Measurements from ENCODE around the gene ZNF862. TPM values are rescaled to one million over a fixed set of nuclear protein-coding genes. Genes with fewer than 3 reads are reported as not detected.

The ZNF862 gene
- total and polyA plus RNA-seq, 10 of the 15 experiments (the other 5 are each of a cell fraction or from before 2014, with no cell fraction given): 0.49 to 7.7 (median 3.5) TPM

DNA sequence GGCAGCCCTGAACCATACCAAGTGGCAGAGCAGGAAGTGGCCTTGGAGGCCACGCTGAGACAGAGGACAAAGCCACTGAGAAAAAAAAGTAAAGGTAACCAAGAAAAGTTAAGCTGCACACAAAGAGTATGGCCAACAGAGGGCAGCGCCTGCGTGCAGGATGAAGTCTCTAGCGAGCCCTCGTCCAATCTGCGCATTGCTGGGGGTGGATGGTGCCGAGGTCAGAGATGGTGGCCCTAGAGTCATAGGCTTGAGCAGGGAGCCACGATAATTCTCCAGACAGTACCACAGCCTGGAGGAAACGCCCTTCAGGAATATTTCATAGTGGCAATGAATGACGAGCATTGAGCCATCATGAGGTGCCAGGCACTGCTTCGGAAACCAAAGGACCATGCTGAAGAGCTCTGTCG, 45.3 kb downstream of the ZNF862 start:
- BruUV-seq (replicated peaks): no TSS peak
- Histone ChIP-seq H3K36me3 (ENCODE audit: control insufficient read depth in 2 of 2, insufficient read depth in 2 of 2, low read length in 1 of 2) (no peaks in the 10 kb centered on the region; a peak in 2 of 4 replicates), H3K27ac (ENCODE audit: control insufficient read depth, insufficient read depth) (no peak overlapping the region), H3K9ac (ENCODE audit: control insufficient read depth, insufficient read depth, low read length) (no peak overlapping the region), H4K20me1 (ENCODE audit: control insufficient read depth, insufficient read depth) (no peaks in the 10 kb centered on the region), H3K4me1 (ENCODE audit: control insufficient read depth, insufficient read depth, low read length) (no peaks in the 10 kb centered on the region), H3K4me3 (no peak overlapping the region), H3K9me3 (replicated peaks; ENCODE audit: control insufficient read depth, insufficient read depth, low read length) (no peaks in the 10 kb centered on the region), H3K4me2 (ENCODE audit: control insufficient read depth, insufficient read depth) (no peak overlapping the region), H3K27me3 (replicated peaks in 1 of 2; ENCODE audit: control insufficient read depth in 2 of 2, insufficient read depth in 2 of 2, low read length in 1 of 2) (no peaks in the 10 kb centered on the region), H2AFZ (ENCODE audit: control insufficient read depth, low read depth, low read length) (no peak overlapping the region), H3K79me2 (ENCODE audit: control insufficient read depth, insufficient read depth, low read length) (no peaks in the 10 kb centered on the region)
- WGBS (ENCODE audit: insufficient coverage, insufficient replicate concordance, low lambda C conversion rate, missing lambda C conversion rate): 18% methylated on average over 12 of the region's 12 CpGs
- in situ Hi-C loops (cut with MboI): no loop called here
- POLR2A ChIA-PET: no interaction called here
- intact Hi-C loops (cut with micrococcal nuclease; ENCODE audit: unreplicated experiment): no loop called here
- no peak for DNase-seq (ENCODE audit: low read depth, low spot score)
- CTCF ChIA-PET: interaction anchor here (0.5 to 1.2 kb wide), 3 partner anchors 9 to 554 kb away, joined by 3 read pairs; no protein-coding TSS in a partner anchor
- SMC1A ChIA-PET (ENCODE audit: uncharacterized antibody, unreplicated experiment): interaction anchor here (1.2 to 1.4 kb wide), 2 partner anchors 14 to 16 kb away, joined by 3 to 4 read pairs; no protein-coding TSS in a partner anchor
- peak; percentile 95 for ATAC-seq
- RAD21 ChIA-PET (ENCODE audit: unreplicated experiment): no interaction called here
- peak; percentile 90 for FAIRE-seq
- no peak for TF ChIP-seq MAX (IDR thresholded peaks at IDR 0.05; ENCODE audit: low read depth, low read length)
- no peak for TF ChIP-seq HDAC6 (IDR thresholded peaks at IDR 0.05; ENCODE audit: unreplicated experiment)
- no peak for TF ChIP-seq MYC (IDR thresholded peaks at IDR 0.05; ENCODE audit: insufficient read depth, insufficient read length, insufficient replicate concordance, low read length, severe bottlenecking)
- no peak for TF ChIP-seq ZBED1 (IDR thresholded peaks at IDR 0.05; ENCODE audit: borderline replicate concordance)
- TF ChIP-seq NKRF (conservative IDR thresholded peaks at IDR 0.05): no peak
- no peak for TF ChIP-seq GABPA (IDR thresholded peaks at IDR 0.05; ENCODE audit: low read depth)
- TF ChIP-seq ATF7 (IDR thresholded peaks at IDR 0.05; ENCODE audit: low read depth): no peak
- no peak for TF ChIP-seq ETV6 (conservative IDR thresholded peaks at IDR 0.05 in 1 of 2, IDR thresholded peaks at IDR 0.05 in 1 of 2; ENCODE audit: borderline replicate concordance in 1 of 2, low read depth in 1 of 2)
- no peak for TF ChIP-seq CHD1 (IDR thresholded peaks at IDR 0.05; ENCODE audit: low read depth, low read length)
- no peak for TF ChIP-seq ELK1 (IDR thresholded peaks at IDR 0.05; ENCODE audit: low read depth, low read length)
- peak; percentile 64 for TF ChIP-seq ZNF384 (IDR thresholded peaks at IDR 0.05; ENCODE audit: borderline replicate concordance, low read depth, low read length)
- no peak for TF ChIP-seq EED (IDR thresholded peaks at IDR 0.05; ENCODE audit: low read depth)
- TF ChIP-seq ZNF217 (IDR thresholded peaks at IDR 0.05): no peak
- TF ChIP-seq SMC3 (IDR thresholded peaks at IDR 0.05; ENCODE audit: borderline replicate concordance, low read length): peak; percentile 68
- no peak for TF ChIP-seq EZH2 (IDR thresholded peaks at IDR 0.05; ENCODE audit: borderline replicate concordance, control insufficient read depth, low read depth, low read length)
- no peak for TF ChIP-seq SP1 (IDR thresholded peaks at IDR 0.05; ENCODE audit: low read depth, low read length)
- TF ChIP-seq RELA (IDR thresholded peaks at IDR 0.05; ENCODE audit: borderline replicate concordance, partially characterized antibody): no peak
- TF ChIP-seq HDAC2 (IDR thresholded peaks at IDR 0.05): no peak
- TF ChIP-seq, protein P1, sequence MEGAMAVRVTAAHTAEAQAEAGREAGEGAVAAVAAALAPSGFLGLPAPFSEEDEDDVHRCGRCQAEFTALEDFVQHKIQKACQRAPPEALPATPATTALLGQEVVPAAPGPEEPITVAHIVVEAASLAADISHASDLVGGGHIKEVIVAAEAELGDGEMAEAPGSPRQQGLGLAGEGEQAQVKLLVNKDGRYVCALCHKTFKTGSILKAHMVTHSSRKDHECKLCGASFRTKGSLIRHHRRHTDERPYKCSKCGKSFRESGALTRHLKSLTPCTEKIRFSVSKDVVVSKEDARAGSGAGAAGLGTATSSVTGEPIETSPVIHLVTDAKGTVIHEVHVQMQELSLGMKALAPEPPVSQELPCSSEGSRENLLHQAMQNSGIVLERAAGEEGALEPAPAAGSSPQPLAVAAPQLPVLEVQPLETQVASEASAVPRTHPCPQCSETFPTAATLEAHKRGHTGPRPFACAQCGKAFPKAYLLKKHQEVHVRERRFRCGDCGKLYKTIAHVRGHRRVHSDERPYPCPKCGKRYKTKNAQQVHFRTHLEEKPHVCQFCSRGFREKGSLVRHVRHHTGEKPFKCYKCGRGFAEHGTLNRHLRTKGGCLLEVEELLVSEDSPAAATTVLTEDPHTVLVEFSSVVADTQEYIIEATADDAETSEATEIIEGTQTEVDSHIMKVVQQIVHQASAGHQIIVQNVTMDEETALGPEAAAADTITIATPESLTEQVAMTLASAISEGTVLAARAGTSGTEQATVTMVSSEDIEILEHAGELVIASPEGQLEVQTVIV (IDR thresholded peaks at IDR 0.05; ENCODE audit: borderline replicate concordance, partially characterized antibody): no peak
- no peak for TF ChIP-seq RAD51 (IDR thresholded peaks at IDR 0.05)

All from GM12878 (cell line).